ENCODE measurements around the gene ZNF688.

DNA sequence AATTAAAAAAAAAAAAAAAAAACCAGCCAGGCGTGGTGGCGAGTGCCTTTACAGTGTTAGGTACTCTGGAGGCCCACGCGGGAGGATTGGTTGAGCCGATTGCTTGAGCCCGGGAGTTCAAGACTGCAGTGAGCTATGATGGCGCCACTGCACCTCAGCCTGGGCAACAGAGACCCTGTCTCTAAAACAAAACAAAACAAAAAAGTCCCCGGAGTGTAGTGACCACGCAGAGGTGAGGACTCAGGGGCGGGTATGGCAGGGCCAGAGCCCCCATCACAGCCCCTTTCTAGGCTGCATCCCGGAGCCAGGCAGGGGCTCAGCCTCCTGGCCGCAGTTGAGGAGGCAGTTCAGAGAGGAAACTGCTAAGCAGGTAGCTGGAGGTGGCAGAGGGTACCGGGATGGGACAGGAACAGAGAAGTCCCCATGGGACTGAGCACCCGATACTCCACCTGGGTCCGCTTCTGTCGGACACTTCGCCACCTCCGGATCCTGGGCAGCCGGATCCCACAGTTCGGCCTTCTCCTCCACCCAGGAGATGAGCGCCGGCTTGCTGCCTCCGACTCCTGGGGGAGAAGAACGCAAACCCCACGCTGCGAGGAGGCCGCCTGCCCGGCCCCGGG lies 37.7 kb downstream of the ZNF688 start:
- TF ChIP-seq, protein P1, sequence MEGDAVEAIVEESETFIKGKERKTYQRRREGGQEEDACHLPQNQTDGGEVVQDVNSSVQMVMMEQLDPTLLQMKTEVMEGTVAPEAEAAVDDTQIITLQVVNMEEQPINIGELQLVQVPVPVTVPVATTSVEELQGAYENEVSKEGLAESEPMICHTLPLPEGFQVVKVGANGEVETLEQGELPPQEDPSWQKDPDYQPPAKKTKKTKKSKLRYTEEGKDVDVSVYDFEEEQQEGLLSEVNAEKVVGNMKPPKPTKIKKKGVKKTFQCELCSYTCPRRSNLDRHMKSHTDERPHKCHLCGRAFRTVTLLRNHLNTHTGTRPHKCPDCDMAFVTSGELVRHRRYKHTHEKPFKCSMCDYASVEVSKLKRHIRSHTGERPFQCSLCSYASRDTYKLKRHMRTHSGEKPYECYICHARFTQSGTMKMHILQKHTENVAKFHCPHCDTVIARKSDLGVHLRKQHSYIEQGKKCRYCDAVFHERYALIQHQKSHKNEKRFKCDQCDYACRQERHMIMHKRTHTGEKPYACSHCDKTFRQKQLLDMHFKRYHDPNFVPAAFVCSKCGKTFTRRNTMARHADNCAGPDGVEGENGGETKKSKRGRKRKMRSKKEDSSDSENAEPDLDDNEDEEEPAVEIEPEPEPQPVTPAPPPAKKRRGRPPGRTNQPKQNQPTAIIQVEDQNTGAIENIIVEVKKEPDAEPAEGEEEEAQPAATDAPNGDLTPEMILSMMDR (IDR thresholded peaks at IDR 0.05): no peak
- no peak for TF ChIP-seq ZFX (IDR thresholded peaks at IDR 0.05; ENCODE audit: borderline replicate concordance)

Measured in 22Rv1 (cell line).